HCT116 (cell line): ENCODE data around the gene CSNK1G2. TPM values are rescaled to one million over a fixed set of nuclear protein-coding genes. Genes with fewer than 3 reads are reported as not detected.

ENCODE experiments used
- ATAC-seq: fragments of 200-7000 bp; cut with Tn5 transposase; 2 replicates; pipeline ENCODE4 v1.9.1; 2020; ENCODE audit warnings: mild to moderate bottlenecking, moderate library complexity
- BruUV-seq: library from RNA; stranded (reverse); fragments of 400-500 nt; replicated peaks from 2 replicates; lab custom pipeline; 2021; lab: Mats Ljungman, UMichigan
- CTCF ChIA-PET: fragments of 300-600 bp; sonication (Branson Sonifier 250); formaldehyde crosslinking; loops from one replicate; lab custom pipeline; 2021; ENCODE audit warnings: antibody characterized with exemption; lab: Charles Lee
- POLR2A ChIA-PET: fragments of 300-600, 350-600 bp; sonication (Branson Sonifier 250); formaldehyde crosslinking; loops from one replicate; lab custom pipeline; 2021; ENCODE audit warnings: antibody characterized with exemption; lab: Charles Lee
- RAD21 ChIA-PET, 2 experiments: fragments of 300-600 bp; sonication (Branson Sonifier 250); formaldehyde crosslinking; loops; one replicate each; lab custom pipeline; 2023; ENCODE audit warnings: low total read pairs in 2 of 2; ENCODE audit not compliant: uncharacterized antibody in 2 of 2, unreplicated experiment in 2 of 2, low non-redundant PET in 1 of 2; lab: Charles Lee
- DNase-seq: peaks from one replicate; pipeline ENCODE4 v3.0.0-alpha.2; 2010; ENCODE audit warnings: low read depth, low spot score
- H2AFZ ChIP-seq: fragments of 200-600 bp; shearing (Covaris generic), sonication (generic); 2 replicates; pipeline ENCODE4 v1.6.1; 2017; ENCODE audit warnings: low read depth, mixed run types, mixed read lengths, antibody characterized with exemption, low read length; ENCODE audit not compliant: poor library complexity, severe bottlenecking
- H3K27ac ChIP-seq: 2 replicates; pipeline ENCODE4 v1.5.1; 2012; ENCODE audit warnings: low read depth, low read length
- H3K27me3 ChIP-seq: fragments of 200-600 bp; sonication (generic); 2 replicates; pipeline ENCODE4 v1.6.1; 2016; ENCODE audit warnings: mixed run types, low read length, mixed read lengths; ENCODE audit not compliant: insufficient read depth
- H3K36me3 ChIP-seq, 2 experiments: fragments of 200-500 bp in 1 of 2; fragments of 200-600 bp in 1 of 2; sonication (Bioruptor generic) in 1 of 2; sonication (generic) in 1 of 2; 2 replicates each; pipeline versions ENCODE4 v1.5.1 to v1.6.1; 2014 to 2016; ENCODE audit warnings: low read length in 2 of 2, inconsistent platforms in 1 of 2, mixed read lengths in 1 of 2, mixed run types in 1 of 2; ENCODE audit not compliant: insufficient read depth in 2 of 2, control insufficient read depth in 1 of 2
- H3K4me1 ChIP-seq, 2 experiments: fragments of 200-600 bp in 1 of 2; sonication (generic) in 1 of 2; 2 replicates each; pipeline versions ENCODE4 v1.5.1 to v1.6.1; 2012 to 2017; ENCODE audit warnings: low read length in 2 of 2, inconsistent platforms in 1 of 2, mild to moderate bottlenecking in 1 of 2, mixed read lengths in 1 of 2, mixed run types in 1 of 2, moderate library complexity in 1 of 2; ENCODE audit not compliant: insufficient read depth in 2 of 2, control insufficient read depth in 1 of 2
- H3K4me2 ChIP-seq: fragments of 200-600 bp; sonication (generic); 2 replicates; pipeline ENCODE4 v1.6.1; 2017; ENCODE audit warnings: mixed run types, low read length, mixed read lengths
- H3K4me3 ChIP-seq, 2 experiments: fragments of 200-600 bp in 1 of 2; sonication (generic) in 1 of 2; replicated peaks in 1 of 2; 2 replicates each; pipeline ENCODE4 v1.5.1; 2011 to 2016; ENCODE audit warnings: low read length in 2 of 2, control low read depth in 1 of 2, low read depth in 1 of 2, mild to moderate bottlenecking in 1 of 2, mixed read lengths in 1 of 2, mixed run types in 1 of 2
- H3K79me2 ChIP-seq: fragments of 200-600 bp; sonication (generic); 2 replicates; pipeline ENCODE4 v1.6.1; 2017; ENCODE audit warnings: mild to moderate bottlenecking, mixed run types, low read length, moderate library complexity, mixed read lengths; ENCODE audit not compliant: insufficient read depth
- H3K9ac ChIP-seq: fragments of 200-600 bp; sonication (generic); 2 replicates; pipeline ENCODE4 v1.6.1; 2016; ENCODE audit warnings: low read length, mixed read lengths
- H3K9me2 ChIP-seq: fragments of 200-600 bp; sonication (generic), shearing (Covaris generic); 2 replicates; pipeline ENCODE4 v1.6.1; 2017; ENCODE audit warnings: mixed run types, mild to moderate bottlenecking, moderate library complexity; ENCODE audit not compliant: insufficient read depth
- H3K9me3 ChIP-seq, 2 experiments: fragments of 200-500 bp in 1 of 2; fragments of 200-600 bp in 1 of 2; sonication (Bioruptor generic) in 1 of 2; sonication (generic) in 1 of 2; 2 replicates each; pipeline ENCODE4 v1.6.1; 2014 to 2017; ENCODE audit warnings: low read length in 2 of 2, mixed read lengths in 2 of 2, inconsistent platforms in 1 of 2, low read depth in 1 of 2, mild to moderate bottlenecking in 1 of 2, mixed run types in 1 of 2, moderate library complexity in 1 of 2; ENCODE audit not compliant: control insufficient read depth in 1 of 2, insufficient read depth in 1 of 2
- H4K20me1 ChIP-seq: fragments of 200-600 bp; sonication (generic), shearing (Covaris generic); 2 replicates; pipeline ENCODE4 v1.6.1; 2017; ENCODE audit warnings: mixed run types, mild to moderate bottlenecking, moderate library complexity; ENCODE audit not compliant: insufficient read depth
- EGR1 ChIP-seq: IDR thresholded peaks from 2 replicates; pipeline ENCODE4 v1.6.1; 2012; ENCODE audit warnings: low read depth
- EZH2 ChIP-seq: fragments of 200-600 bp; sonication (generic); IDR thresholded peaks from 2 replicates; pipeline ENCODE4 v1.6.1; 2017; ENCODE audit warnings: antibody characterized with exemption, mixed run types
- MAX ChIP-seq: IDR thresholded peaks from 2 replicates; pipeline ENCODE4 v1.6.1; 2012
- SP1 ChIP-seq: IDR thresholded peaks from 2 replicates; pipeline ENCODE4 v1.6.1; 2012; ENCODE audit warnings: low read depth
- intact Hi-C: fragments of 100-400 bp; cut with micrococcal nuclease; formaldehyde crosslinking; loops from 2 replicates; pipeline ENCODE4 v1.10.0; 2022
- total RNA-seq: library from RNA; stranded (reverse); gene quantifications from one replicate; pipeline ENCODE4 v1.2.1, GENCODE V29; 2021; ENCODE audit not compliant: unreplicated experiment
- TF ChIP-seq, protein P1 (sequence below): IDR thresholded peaks from 2 replicates; pipeline ENCODE4 v1.6.1; 2011; ENCODE audit warnings: mild to moderate bottlenecking, low read length, moderate library complexity; ENCODE audit not compliant: insufficient replicate concordance; ENCODE audit errors: extremely low read depth
- TF ChIP-seq, protein P2 (sequence below): IDR thresholded peaks from 2 replicates; pipeline ENCODE4 v1.6.1; 2012; ENCODE audit warnings: low read depth

The CSNK1G2 gene
- total RNA-seq, 1 experiment from 2014 or later, result 97.9 TPM

- TF ChIP-seq SP1, result no peak
- TF ChIP-seq, protein P1, sequence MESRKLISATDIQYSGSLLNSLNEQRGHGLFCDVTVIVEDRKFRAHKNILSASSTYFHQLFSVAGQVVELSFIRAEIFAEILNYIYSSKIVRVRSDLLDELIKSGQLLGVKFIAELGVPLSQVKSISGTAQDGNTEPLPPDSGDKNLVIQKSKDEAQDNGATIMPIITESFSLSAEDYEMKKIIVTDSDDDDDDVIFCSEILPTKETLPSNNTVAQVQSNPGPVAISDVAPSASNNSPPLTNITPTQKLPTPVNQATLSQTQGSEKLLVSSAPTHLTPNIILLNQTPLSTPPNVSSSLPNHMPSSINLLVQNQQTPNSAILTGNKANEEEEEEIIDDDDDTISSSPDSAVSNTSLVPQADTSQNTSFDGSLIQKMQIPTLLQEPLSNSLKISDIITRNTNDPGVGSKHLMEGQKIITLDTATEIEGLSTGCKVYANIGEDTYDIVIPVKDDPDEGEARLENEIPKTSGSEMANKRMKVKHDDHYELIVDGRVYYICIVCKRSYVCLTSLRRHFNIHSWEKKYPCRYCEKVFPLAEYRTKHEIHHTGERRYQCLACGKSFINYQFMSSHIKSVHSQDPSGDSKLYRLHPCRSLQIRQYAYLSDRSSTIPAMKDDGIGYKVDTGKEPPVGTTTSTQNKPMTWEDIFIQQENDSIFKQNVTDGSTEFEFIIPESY, result no peak
- TF ChIP-seq MAX, result no peak
- CTCF ChIA-PET, result interaction anchor here (0.7 kb wide), 1 partner anchor 56 kb away, joined by 3 read pairs; no protein-coding TSS in a partner anchor
- POLR2A ChIA-PET, result no interaction called here
- RAD21 ChIA-PET, result no interaction called here
- Histone ChIP-seq H3K4me3 (no peak overlapping the region), H3K9me2 (no peaks in the 10 kb centered on the region), H3K9me3 (no peaks in the 10 kb centered on the region), H2AFZ (no peak overlapping the region), H3K9ac (no peak overlapping the region), H3K79me2 (peaks cover 85% of the 10 kb centered on the region), H3K36me3 (no peaks in the 10 kb centered on the region; a peak in 1 of 4 replicates), H3K4me1 (no peaks in the 10 kb centered on the region), H3K27ac (no peak overlapping the region), H4K20me1 (no peaks in the 10 kb centered on the region), H3K27me3 (no peaks in the 10 kb centered on the region), H3K4me2 (no peak overlapping the region)
- DNase-seq (no peak), ATAC-seq (no peak)
- BruUV-seq, result no TSS peak
- intact Hi-C loops, result no loop called here
Observed at GRCh38 chr19:1957562-1958248, 16.7 kb downstream of the CSNK1G2 start.

DNA sequence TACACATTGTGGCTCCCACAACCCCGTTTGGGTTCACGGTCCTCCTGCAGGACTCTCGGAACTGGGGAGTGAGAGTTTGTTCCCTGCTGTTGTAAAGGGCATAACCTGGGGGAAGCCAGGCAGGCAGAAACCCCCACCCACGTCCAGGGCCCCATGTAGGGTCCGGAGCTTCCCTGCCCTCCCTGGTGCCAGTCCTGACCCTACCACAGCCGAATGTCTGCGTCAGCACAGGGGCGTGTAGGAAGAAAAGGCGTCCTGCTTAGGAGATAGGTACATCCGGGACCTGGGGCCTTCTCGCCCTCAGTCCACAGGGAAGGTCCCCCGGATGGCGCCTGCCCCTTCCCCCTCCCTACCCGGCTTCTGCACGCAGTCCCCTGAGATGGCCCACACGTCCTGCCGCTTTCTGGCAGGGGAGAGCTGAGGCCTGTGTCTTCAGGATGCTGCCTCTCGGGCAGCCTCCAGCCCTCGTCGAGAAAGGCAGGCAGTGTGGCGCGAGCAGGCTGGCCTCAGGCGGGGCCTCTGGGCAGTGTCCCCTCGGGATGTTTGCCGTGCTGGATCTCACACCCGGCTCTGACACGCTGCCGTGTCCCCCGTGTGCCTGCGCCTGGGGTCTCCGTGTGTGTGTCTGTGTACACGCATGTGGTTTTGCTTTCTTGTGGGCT is 19.1 kb downstream of the CSNK1G2 start:
- ATAC-seq, result no peak
- no TSS peak for BruUV-seq
- Histone ChIP-seq H3K4me1 (no peaks in the 10 kb centered on the region), H3K27ac (no peak overlapping the region), H3K4me3 (no peak overlapping the region), H4K20me1 (no peaks in the 10 kb centered on the region), H2AFZ (no peak overlapping the region), H3K9me2 (no peaks in the 10 kb centered on the region), H3K9ac (no peak overlapping the region), H3K9me3 (no peaks in the 10 kb centered on the region), H3K27me3 (no peaks in the 10 kb centered on the region), H3K79me2 (peaks cover 73% of the 10 kb centered on the region), H3K4me2 (no peak overlapping the region), H3K36me3 (peaks cover 0 to 3% of the 10 kb centered on the region in 2 experiments; a peak in 1 of 4 replicates)
- ChIA-PET RAD21 (no interaction called here), POLR2A (no interaction called here), CTCF (no interaction called here)
- intact Hi-C loops, result no loop called here
- DNase-seq, result no peak
- no peak for TF ChIP-seq EZH2
- TF ChIP-seq, protein P1, result no peak
- TF ChIP-seq, protein P2, sequence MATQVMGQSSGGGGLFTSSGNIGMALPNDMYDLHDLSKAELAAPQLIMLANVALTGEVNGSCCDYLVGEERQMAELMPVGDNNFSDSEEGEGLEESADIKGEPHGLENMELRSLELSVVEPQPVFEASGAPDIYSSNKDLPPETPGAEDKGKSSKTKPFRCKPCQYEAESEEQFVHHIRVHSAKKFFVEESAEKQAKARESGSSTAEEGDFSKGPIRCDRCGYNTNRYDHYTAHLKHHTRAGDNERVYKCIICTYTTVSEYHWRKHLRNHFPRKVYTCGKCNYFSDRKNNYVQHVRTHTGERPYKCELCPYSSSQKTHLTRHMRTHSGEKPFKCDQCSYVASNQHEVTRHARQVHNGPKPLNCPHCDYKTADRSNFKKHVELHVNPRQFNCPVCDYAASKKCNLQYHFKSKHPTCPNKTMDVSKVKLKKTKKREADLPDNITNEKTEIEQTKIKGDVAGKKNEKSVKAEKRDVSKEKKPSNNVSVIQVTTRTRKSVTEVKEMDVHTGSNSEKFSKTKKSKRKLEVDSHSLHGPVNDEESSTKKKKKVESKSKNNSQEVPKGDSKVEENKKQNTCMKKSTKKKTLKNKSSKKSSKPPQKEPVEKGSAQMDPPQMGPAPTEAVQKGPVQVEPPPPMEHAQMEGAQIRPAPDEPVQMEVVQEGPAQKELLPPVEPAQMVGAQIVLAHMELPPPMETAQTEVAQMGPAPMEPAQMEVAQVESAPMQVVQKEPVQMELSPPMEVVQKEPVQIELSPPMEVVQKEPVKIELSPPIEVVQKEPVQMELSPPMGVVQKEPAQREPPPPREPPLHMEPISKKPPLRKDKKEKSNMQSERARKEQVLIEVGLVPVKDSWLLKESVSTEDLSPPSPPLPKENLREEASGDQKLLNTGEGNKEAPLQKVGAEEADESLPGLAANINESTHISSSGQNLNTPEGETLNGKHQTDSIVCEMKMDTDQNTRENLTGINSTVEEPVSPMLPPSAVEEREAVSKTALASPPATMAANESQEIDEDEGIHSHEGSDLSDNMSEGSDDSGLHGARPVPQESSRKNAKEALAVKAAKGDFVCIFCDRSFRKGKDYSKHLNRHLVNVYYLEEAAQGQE, result no peak
- TF ChIP-seq EGR1, result no peak
